Measurements from ENCODE around the gene GPC3. TPM values are rescaled to one million over a fixed set of nuclear protein-coding genes. Genes with fewer than 3 reads are reported as not detected.

Gene GPC3
- total and polyA plus RNA-seq, 2 experiments from 2014 or later: 36.8 to 60.1 TPM

DNA sequence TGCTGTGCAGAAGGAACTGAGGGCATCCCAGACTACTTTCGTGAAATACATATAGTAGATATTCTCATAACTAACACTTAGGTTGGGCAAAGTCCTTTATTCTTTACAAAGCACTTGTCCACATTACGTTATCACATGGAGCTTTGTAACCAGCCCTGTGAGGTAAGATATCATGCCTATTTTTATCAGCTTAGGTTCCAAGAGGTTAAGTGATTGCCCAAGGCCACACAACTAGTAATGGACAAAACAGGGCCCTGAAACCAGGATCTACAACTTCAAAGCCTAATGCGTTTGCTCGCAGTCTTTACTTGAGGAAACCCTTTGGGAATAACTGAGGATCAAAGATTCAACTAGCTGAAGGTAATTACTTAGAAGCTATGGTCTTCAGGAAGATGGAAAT is 261.5 kb downstream of the GPC3 start:
- Histone ChIP-seq H3K79me2 (replicated peaks; ENCODE audit: insufficient read depth) (no peaks in the 10 kb centered on the region), H3K27ac (ENCODE audit: low read depth) (no peak overlapping the region), H2AFZ (no peak overlapping the region), H3F3A (replicated peaks; ENCODE audit: low read depth) (no peaks in the 10 kb centered on the region), H4K20me1 (replicated peaks; ENCODE audit: insufficient read depth) (no peaks in the 10 kb centered on the region), H3K36me3 (ENCODE audit: insufficient read depth) (no peaks in the 10 kb centered on the region; the same call in 1 of the 2 replicates), H3K4me1 (ENCODE audit: insufficient read depth) (peaks cover 6% of the 10 kb centered on the region; the same call in 1 of the 2 replicates), H3K27me3 (ENCODE audit: insufficient read depth) (no peaks in the 10 kb centered on the region), H3K9me2 (ENCODE audit: insufficient read depth) (no peaks in the 10 kb centered on the region; the same call in 1 of the 2 replicates), H3K4me2 (no peak overlapping the region), H3K4me3 (no peak overlapping the region)
- no peak for DNase-seq (ENCODE audit: low spot score)
- ATAC-seq: no peak
- H3K27me3 Mint-ChIP-seq (ENCODE audit: insufficient read depth, low read depth, poor library complexity): no peaks in the 10 kb centered on the region
- peaks cover 6% of the 10 kb centered on the region for H3K4me1 Mint-ChIP-seq
- H3K4me3 Mint-ChIP-seq: no peak overlapping the region
- peaks cover 5% of the 10 kb centered on the region; the same call in 1 of the 3 replicates for H3K36me3 Mint-ChIP-seq (ENCODE audit: low read depth)
- H3K27ac Mint-ChIP-seq: no peak overlapping the region
- TF ChIP-seq STAT1 (IDR thresholded peaks at IDR 0.05; ENCODE audit: unreplicated experiment) (no peak), ZNF331 (CRISPR knock-in tag; IDR thresholded peaks at IDR 0.05; ENCODE audit: low read depth) (no peak), CREB1 (CRISPR knock-in tag; IDR thresholded peaks at IDR 0.05; ENCODE audit: low read depth) (no peak), NANOG (IDR thresholded peaks at IDR 0.05; ENCODE audit: borderline replicate concordance) (no peak), POLR2AphosphoS5 (IDR thresholded peaks at IDR 0.05; ENCODE audit: low read depth) (no peak), ETS1 (IDR thresholded peaks at IDR 0.05) (no peak)
- TF ChIP-seq, protein P1, sequence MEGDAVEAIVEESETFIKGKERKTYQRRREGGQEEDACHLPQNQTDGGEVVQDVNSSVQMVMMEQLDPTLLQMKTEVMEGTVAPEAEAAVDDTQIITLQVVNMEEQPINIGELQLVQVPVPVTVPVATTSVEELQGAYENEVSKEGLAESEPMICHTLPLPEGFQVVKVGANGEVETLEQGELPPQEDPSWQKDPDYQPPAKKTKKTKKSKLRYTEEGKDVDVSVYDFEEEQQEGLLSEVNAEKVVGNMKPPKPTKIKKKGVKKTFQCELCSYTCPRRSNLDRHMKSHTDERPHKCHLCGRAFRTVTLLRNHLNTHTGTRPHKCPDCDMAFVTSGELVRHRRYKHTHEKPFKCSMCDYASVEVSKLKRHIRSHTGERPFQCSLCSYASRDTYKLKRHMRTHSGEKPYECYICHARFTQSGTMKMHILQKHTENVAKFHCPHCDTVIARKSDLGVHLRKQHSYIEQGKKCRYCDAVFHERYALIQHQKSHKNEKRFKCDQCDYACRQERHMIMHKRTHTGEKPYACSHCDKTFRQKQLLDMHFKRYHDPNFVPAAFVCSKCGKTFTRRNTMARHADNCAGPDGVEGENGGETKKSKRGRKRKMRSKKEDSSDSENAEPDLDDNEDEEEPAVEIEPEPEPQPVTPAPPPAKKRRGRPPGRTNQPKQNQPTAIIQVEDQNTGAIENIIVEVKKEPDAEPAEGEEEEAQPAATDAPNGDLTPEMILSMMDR (conservative IDR thresholded peaks at IDR 0.05; ENCODE audit: low read depth in 2 of 2): no peak
- H3K9me3 Mint-ChIP-seq: peaks cover 7% of the 10 kb centered on the region; the same call in 2 of the 3 replicates

DNA sequence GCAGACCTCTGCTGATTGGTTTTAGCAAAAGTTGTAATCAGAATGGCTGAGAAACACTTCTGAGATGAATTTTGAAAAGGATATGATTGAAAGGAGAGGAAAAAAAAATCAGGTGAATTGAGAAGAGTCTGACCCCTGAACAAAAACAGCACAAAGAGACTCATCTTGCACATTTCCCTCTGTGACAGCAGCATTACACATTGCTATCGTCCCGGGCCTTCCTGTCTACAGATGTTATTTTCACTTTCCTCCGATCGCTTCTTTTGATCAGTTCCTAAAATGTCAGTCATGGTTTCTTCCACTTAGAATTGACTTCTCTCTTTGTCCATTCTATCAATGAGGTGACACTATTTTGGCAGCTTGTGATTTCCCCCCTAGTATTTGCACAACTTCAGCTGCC is 262.6 kb downstream of the GPC3 start:
- Histone ChIP-seq H3K36me3 (ENCODE audit: insufficient read depth) (no peaks in the 10 kb centered on the region; the same call in 1 of the 2 replicates), H4K20me1 (replicated peaks; ENCODE audit: insufficient read depth) (no peaks in the 10 kb centered on the region), H3K9me2 (ENCODE audit: insufficient read depth) (no peaks in the 10 kb centered on the region; the same call in 1 of the 2 replicates), H3K79me2 (replicated peaks; ENCODE audit: insufficient read depth) (no peaks in the 10 kb centered on the region), H3F3A (replicated peaks; ENCODE audit: low read depth) (no peaks in the 10 kb centered on the region), H3K27ac (ENCODE audit: low read depth) (no peak overlapping the region), H2AFZ (no peak overlapping the region), H3K4me3 (no peak overlapping the region), H3K27me3 (ENCODE audit: insufficient read depth) (no peaks in the 10 kb centered on the region), H3K4me2 (no peak overlapping the region), H3K4me1 (ENCODE audit: insufficient read depth) (peaks cover 6% of the 10 kb centered on the region; the same call in 1 of the 2 replicates)
- H3K27me3 Mint-ChIP-seq (ENCODE audit: insufficient read depth, low read depth, poor library complexity): no peaks in the 10 kb centered on the region
- H3K36me3 Mint-ChIP-seq (ENCODE audit: low read depth): peaks cover 7% of the 10 kb centered on the region; the same call in 2 of the 3 replicates
- H3K27ac Mint-ChIP-seq: no peak overlapping the region
- no peak overlapping the region for H3K4me3 Mint-ChIP-seq
- peaks cover 6% of the 10 kb centered on the region for H3K4me1 Mint-ChIP-seq
- ATAC-seq: no peak
- no peak for DNase-seq (ENCODE audit: low spot score)
- H3K9me3 Mint-ChIP-seq: peaks cover 7% of the 10 kb centered on the region; the same call in 2 of the 3 replicates
- TF ChIP-seq STAT1 (IDR thresholded peaks at IDR 0.05; ENCODE audit: unreplicated experiment): no peak
- TF ChIP-seq ZNF114 (CRISPR knock-in tag; IDR thresholded peaks at IDR 0.05): no peak
- no peak for TF ChIP-seq EZH2 (IDR thresholded peaks at IDR 0.05; ENCODE audit: low read depth, unreplicated experiment)
- TF ChIP-seq JUNB (IDR thresholded peaks at IDR 0.05; ENCODE audit: unreplicated experiment): no peak
- TF ChIP-seq, protein P1 (conservative IDR thresholded peaks at IDR 0.05; ENCODE audit: low read depth in 2 of 2): no peak
- no peak for TF ChIP-seq NANOG (IDR thresholded peaks at IDR 0.05; ENCODE audit: borderline replicate concordance)
- no peak for TF ChIP-seq ETS1 (IDR thresholded peaks at IDR 0.05)
- TF ChIP-seq CREB1 (CRISPR knock-in tag; IDR thresholded peaks at IDR 0.05; ENCODE audit: low read depth): no peak

Data from GM23338 (cell line).